ENCODE measurements around the gene SLC27A4.
A peak's percentile ranks its signal among the peaks of the same experiment; 100 is the strongest.

SLC27A4 gene

GRCh38 chr9:128371630-128372117 is 31.3 kb downstream of the SLC27A4 start:
- H3K4me3 ChIP-seq (replicated peaks; ENCODE audit: low read depth, low read length) = peak overlapping the region; percentile 99
- no peak for TF ChIP-seq CTCF (IDR thresholded peaks at IDR 0.05; ENCODE audit: low read depth, low read length, missing control alignments)
- no peak for DNase-seq (ENCODE audit: extremely low read depth, low read depth)

GRCh38 chr9:128372188-128372641 is 31.9 kb downstream of the SLC27A4 start:
- peak overlapping the region; percentile 99 for H3K4me3 ChIP-seq (replicated peaks; ENCODE audit: low read depth, low read length)
- DNase-seq (ENCODE audit: extremely low read depth, low read depth) = no peak
- TF ChIP-seq CTCF (IDR thresholded peaks at IDR 0.05; ENCODE audit: low read depth, low read length, missing control alignments) = no peak

GRCh38 chr9:128372784-128373183 is 32.5 kb downstream of the SLC27A4 start:
- no peak for TF ChIP-seq CTCF (IDR thresholded peaks at IDR 0.05; ENCODE audit: low read depth, low read length, missing control alignments)
- peak overlapping the region; percentile 99 for H3K4me3 ChIP-seq (replicated peaks; ENCODE audit: low read depth, low read length)
- DNase-seq (ENCODE audit: extremely low read depth, low read depth) = no peak

GRCh38 chr9:128374221-128374675 is 33.9 kb downstream of the SLC27A4 start:
- DNase-seq (ENCODE audit: extremely low read depth, low read depth) = no peak
- H3K4me3 ChIP-seq (replicated peaks; ENCODE audit: low read depth, low read length) = no peak overlapping the region
- TF ChIP-seq CTCF (IDR thresholded peaks at IDR 0.05; ENCODE audit: low read depth, low read length, missing control alignments) = no peak

- no peak overlapping the region for H3K4me3 ChIP-seq (replicated peaks; ENCODE audit: low read depth, low read length)
- no peak for TF ChIP-seq CTCF (IDR thresholded peaks at IDR 0.05; ENCODE audit: low read depth, low read length, missing control alignments)
- no peak for DNase-seq (ENCODE audit: extremely low read depth, low read depth)
Measured at GRCh38 chr9:128375865-128376264, 35.5 kb downstream of the SLC27A4 start.

- no peak for TF ChIP-seq CTCF (IDR thresholded peaks at IDR 0.05; ENCODE audit: low read depth, low read length, missing control alignments)
- no peak for DNase-seq (ENCODE audit: extremely low read depth, low read depth)
- H3K4me3 ChIP-seq (replicated peaks; ENCODE audit: low read depth, low read length) = no peak overlapping the region
Measured at GRCh38 chr9:128382261-128382660, 41.9 kb downstream of the SLC27A4 start.
